Adipocyte (in vitro differentiated cells): Measurements from ENCODE around the gene ERVV-1.
A peak's percentile ranks its signal among the peaks of the same experiment; 100 is the strongest.

Experiments used
- DNase-seq: peaks from one replicate; pipeline ENCODE4 v3.0.0-alpha.2; 2015; ENCODE audit warnings: low read depth
- H3K27me3 ChIP-seq: replicated peaks from 2 replicates; pipeline ENCODE4 v1.7.0; 2013; ENCODE audit warnings: mild to moderate bottlenecking, low read length, moderate library complexity; ENCODE audit not compliant: control insufficient read depth, insufficient read depth
- H3K36me3 ChIP-seq: 2 replicates; pipeline ENCODE4 v1.7.0; 2013; ENCODE audit warnings: low read length, mild to moderate bottlenecking, moderate library complexity; ENCODE audit not compliant: control insufficient read depth, insufficient read depth, severe bottlenecking
- H3K4me1 ChIP-seq: 2 replicates; pipeline ENCODE4 v1.7.0; 2013; ENCODE audit warnings: mild to moderate bottlenecking, low read length, moderate library complexity; ENCODE audit not compliant: control insufficient read depth, insufficient read depth
- H3K4me3 ChIP-seq: 2 replicates; pipeline ENCODE4 v1.7.0; 2013; ENCODE audit warnings: mild to moderate bottlenecking, low read length, moderate library complexity
- H3K9ac ChIP-seq: 2 replicates; pipeline ENCODE4 v1.7.0; 2013; ENCODE audit warnings: mild to moderate bottlenecking, low read length, moderate library complexity
- H3K9me3 ChIP-seq: 2 replicates; pipeline ENCODE4 v1.7.0; 2013; ENCODE audit warnings: mild to moderate bottlenecking, low read length, moderate library complexity; ENCODE audit not compliant: control insufficient read depth

Gene ERVV-1

DNA sequence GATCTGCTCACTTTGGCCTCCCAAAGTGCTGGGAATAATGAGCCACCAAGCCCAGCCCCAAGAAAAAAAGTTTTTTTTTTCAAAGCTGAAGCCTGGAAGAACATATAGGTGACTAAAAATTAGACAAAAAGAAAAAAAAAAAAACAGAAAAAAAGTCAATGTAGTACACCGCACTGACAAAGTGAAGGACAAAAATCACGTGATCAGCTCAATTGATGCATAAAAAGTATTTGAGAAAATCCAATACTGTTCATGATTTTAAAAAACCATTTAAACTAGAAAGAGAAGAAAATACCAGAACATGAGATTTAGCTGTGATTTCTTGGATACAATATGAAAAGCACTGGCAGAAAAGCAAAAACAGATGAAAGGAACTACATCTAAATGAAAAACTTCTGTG is 20.3 kb downstream of the ERVV-1 start:
- Histone ChIP-seq H3K9me3 (peaks cover 13% of the 10 kb centered on the region), H3K27me3 (no peaks in the 10 kb centered on the region), H3K36me3 (no peaks in the 10 kb centered on the region), H3K4me3 (no peak overlapping the region), H3K4me1 (peaks cover 2% of the 10 kb centered on the region), H3K9ac (no peak overlapping the region)
- DNase-seq, result no peak

DNA sequence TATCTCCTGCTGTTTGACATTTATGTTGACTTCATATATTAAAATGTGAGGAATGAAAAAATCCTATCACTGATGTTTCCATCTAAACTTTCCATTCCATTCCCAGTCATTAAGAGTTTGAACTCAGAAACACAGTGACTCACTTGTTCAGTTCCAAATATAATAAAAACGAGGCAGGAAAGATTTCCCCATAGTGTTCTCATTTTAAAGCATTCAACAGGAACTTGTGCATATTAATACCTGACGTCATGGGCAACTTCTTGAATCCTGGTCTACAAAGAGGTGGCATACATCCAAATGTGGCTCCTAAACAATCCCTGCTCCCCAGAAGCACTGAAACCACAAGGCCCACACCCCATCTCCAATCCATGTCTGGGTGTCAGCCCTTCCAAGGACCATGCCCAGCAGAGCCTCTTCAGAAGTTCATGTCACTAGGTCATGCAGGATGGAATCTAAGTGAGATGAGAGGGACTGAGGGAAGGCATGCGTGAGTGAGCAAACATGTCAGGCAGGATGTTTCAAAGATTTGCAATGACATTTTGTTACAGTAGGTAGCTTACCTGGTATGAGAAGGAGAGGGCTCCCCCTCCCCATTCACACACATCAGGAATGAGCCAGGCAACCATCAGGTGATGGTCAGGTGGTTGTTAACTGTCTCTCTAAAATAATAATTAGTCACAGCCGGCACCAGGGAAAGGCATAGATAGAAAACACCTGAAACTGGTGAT is 21.4 kb downstream of the ERVV-1 start:
- H3K27me3 ChIP-seq, result no peaks in the 10 kb centered on the region
- no peak overlapping the region for H3K4me3 ChIP-seq
- H3K4me1 ChIP-seq, result peaks cover 2% of the 10 kb centered on the region
- no peaks in the 10 kb centered on the region for H3K36me3 ChIP-seq
- DNase-seq, result peak; percentile 14
- H3K9ac ChIP-seq, result no peak overlapping the region
- peaks cover 16% of the 10 kb centered on the region for H3K9me3 ChIP-seq

- peaks cover 2% of the 10 kb centered on the region for H3K4me1 ChIP-seq
- peak overlapping the region; percentile 83 for H3K4me3 ChIP-seq
- DNase-seq, result peak; percentile 62
- H3K27me3 ChIP-seq, result no peaks in the 10 kb centered on the region
- H3K9ac ChIP-seq, result peak overlapping the region; percentile 77
- H3K9me3 ChIP-seq, result peaks cover 16% of the 10 kb centered on the region
- no peaks in the 10 kb centered on the region for H3K36me3 ChIP-seq
These were observed 23.7 kb downstream of the ERVV-1 start for GRCh38 chr19:53037101-53038097.

- Histone ChIP-seq H3K4me3 (no peak overlapping the region), H3K4me1 (peaks cover 2% of the 10 kb centered on the region), H3K9me3 (peaks cover 17% of the 10 kb centered on the region), H3K9ac (no peak overlapping the region), H3K27me3 (no peaks in the 10 kb centered on the region), H3K36me3 (no peaks in the 10 kb centered on the region)
- DNase-seq, result no peak
These were observed 27.6 kb downstream of the ERVV-1 start for GRCh38 chr19:53041366-53041765.

GRCh38 chr19:53045536-53045935 is 31.8 kb downstream of the ERVV-1 start:
- no peaks in the 10 kb centered on the region for H3K36me3 ChIP-seq
- H3K9ac ChIP-seq, result no peak overlapping the region
- no peaks in the 10 kb centered on the region for H3K4me1 ChIP-seq
- no peak for DNase-seq
- no peak overlapping the region for H3K4me3 ChIP-seq
- no peaks in the 10 kb centered on the region for H3K27me3 ChIP-seq
- peaks cover 24% of the 10 kb centered on the region for H3K9me3 ChIP-seq

GRCh38 chr19:53047379-53047778 is 33.7 kb downstream of the ERVV-1 start:
- Histone ChIP-seq H3K9me3 (peaks cover 27% of the 10 kb centered on the region), H3K4me1 (no peaks in the 10 kb centered on the region), H3K9ac (no peak overlapping the region), H3K36me3 (no peaks in the 10 kb centered on the region), H3K4me3 (no peak overlapping the region), H3K27me3 (no peaks in the 10 kb centered on the region)
- DNase-seq, result no peak

DNA sequence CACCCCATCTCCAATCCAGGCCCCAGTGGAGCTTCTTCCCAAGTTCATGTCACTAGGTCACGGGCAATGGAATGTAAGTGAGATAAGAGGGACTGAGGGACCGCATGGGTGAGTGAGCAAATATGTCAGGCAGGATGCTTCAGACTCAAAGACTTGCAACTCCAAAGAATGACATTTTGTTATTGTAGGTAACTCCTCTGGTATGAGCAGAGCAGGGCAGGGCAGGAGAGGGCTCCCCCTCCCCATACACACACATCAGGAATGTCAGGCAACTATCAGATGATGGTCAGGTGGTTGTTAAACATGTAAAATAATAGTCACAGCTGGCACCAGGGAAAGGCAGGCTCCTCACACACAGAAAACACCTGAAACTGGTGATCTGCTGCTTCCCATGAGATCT is 41.4 kb downstream of the ERVV-1 start:
- Histone ChIP-seq H3K4me3 (no peak overlapping the region), H3K4me1 (peaks cover 2% of the 10 kb centered on the region), H3K9me3 (peaks cover 6% of the 10 kb centered on the region), H3K27me3 (peaks cover 3% of the 10 kb centered on the region), H3K9ac (no peak overlapping the region), H3K36me3 (no peaks in the 10 kb centered on the region)
- no peak for DNase-seq

DNA sequence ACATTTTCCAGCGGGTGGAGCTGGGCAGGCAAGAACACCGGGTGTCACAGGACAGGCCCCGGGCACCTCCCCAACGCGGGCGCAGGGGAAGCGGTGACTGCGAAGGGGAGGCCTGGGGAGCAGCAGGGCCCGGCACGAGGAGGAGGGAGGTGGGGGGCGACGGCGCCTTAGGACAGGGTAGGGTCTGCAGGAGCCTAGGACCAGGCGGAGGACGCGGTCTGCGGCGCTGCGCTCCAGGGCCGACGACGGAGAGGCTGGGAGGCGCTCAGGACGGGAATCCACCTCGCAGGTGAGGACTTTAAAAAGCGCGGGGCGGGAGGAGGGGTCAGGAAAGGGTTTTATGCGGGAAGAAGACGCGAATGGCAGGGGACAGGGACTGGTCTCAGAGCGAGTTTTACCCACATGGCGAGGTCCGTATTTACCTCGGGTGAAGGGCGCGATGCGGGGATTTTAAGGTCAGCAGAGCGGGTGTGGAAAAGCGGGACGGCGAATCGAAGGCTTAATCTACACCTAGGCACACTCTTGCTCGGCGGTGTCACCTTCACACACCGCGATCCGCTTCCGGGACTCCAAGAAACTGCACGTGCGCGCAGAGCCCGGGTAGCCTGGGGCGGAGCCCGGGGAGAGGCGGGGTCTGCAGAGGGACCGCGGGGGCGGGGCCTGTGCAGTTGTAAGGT is 44.3 kb downstream of the ERVV-1 start:
- Histone ChIP-seq H3K4me1 (peaks cover 2% of the 10 kb centered on the region), H3K9ac (no peak overlapping the region), H3K9me3 (no peaks in the 10 kb centered on the region), H3K4me3 (peak overlapping the region; percentile 62), H3K27me3 (peaks cover 3% of the 10 kb centered on the region), H3K36me3 (no peaks in the 10 kb centered on the region)
- peak; percentile 31 for DNase-seq
